HCT116 (cell line): ENCODE results near the gene SDCCAG8. TPM values are rescaled to one million over a fixed set of nuclear protein-coding genes. Genes with fewer than 3 reads are reported as not detected.

Source experiments
- ATAC-seq: fragments of 200-7000 bp; cut with Tn5 transposase; 2 replicates; pipeline ENCODE4 v1.9.1; 2020; ENCODE audit warnings: mild to moderate bottlenecking, moderate library complexity
- BruUV-seq: library from RNA; stranded (reverse); fragments of 400-500 nt; replicated peaks from 2 replicates; lab custom pipeline; 2021; lab: Mats Ljungman, UMichigan
- CTCF ChIA-PET: fragments of 300-600 bp; sonication (Branson Sonifier 250); formaldehyde crosslinking; loops from one replicate; lab custom pipeline; 2021; ENCODE audit warnings: antibody characterized with exemption; lab: Charles Lee
- POLR2A ChIA-PET: fragments of 300-600, 350-600 bp; sonication (Branson Sonifier 250); formaldehyde crosslinking; loops from one replicate; lab custom pipeline; 2021; ENCODE audit warnings: antibody characterized with exemption; lab: Charles Lee
- RAD21 ChIA-PET, 2 experiments: fragments of 300-600 bp; sonication (Branson Sonifier 250); formaldehyde crosslinking; loops; one replicate each; lab custom pipeline; 2023; ENCODE audit warnings: low total read pairs in 2 of 2; ENCODE audit not compliant: uncharacterized antibody in 2 of 2, unreplicated experiment in 2 of 2, low non-redundant PET in 1 of 2; lab: Charles Lee
- DNase-seq: peaks from one replicate; pipeline ENCODE4 v3.0.0-alpha.2; 2010; ENCODE audit warnings: low read depth, low spot score
- H2AFZ ChIP-seq: fragments of 200-600 bp; shearing (Covaris generic), sonication (generic); 2 replicates; pipeline ENCODE4 v1.6.1; 2017; ENCODE audit warnings: low read depth, mixed run types, mixed read lengths, antibody characterized with exemption, low read length; ENCODE audit not compliant: poor library complexity, severe bottlenecking
- H3K27ac ChIP-seq: 2 replicates; pipeline ENCODE4 v1.5.1; 2012; ENCODE audit warnings: low read depth, low read length
- H3K27me3 ChIP-seq: fragments of 200-600 bp; sonication (generic); 2 replicates; pipeline ENCODE4 v1.6.1; 2016; ENCODE audit warnings: mixed run types, low read length, mixed read lengths; ENCODE audit not compliant: insufficient read depth
- H3K36me3 ChIP-seq, 2 experiments: fragments of 200-500 bp in 1 of 2; fragments of 200-600 bp in 1 of 2; sonication (Bioruptor generic) in 1 of 2; sonication (generic) in 1 of 2; 2 replicates each; pipeline versions ENCODE4 v1.5.1 to v1.6.1; 2014 to 2016; ENCODE audit warnings: low read length in 2 of 2, inconsistent platforms in 1 of 2, mixed read lengths in 1 of 2, mixed run types in 1 of 2; ENCODE audit not compliant: insufficient read depth in 2 of 2, control insufficient read depth in 1 of 2
- H3K4me1 ChIP-seq, 2 experiments: fragments of 200-600 bp in 1 of 2; sonication (generic) in 1 of 2; 2 replicates each; pipeline versions ENCODE4 v1.5.1 to v1.6.1; 2012 to 2017; ENCODE audit warnings: low read length in 2 of 2, inconsistent platforms in 1 of 2, mild to moderate bottlenecking in 1 of 2, mixed read lengths in 1 of 2, mixed run types in 1 of 2, moderate library complexity in 1 of 2; ENCODE audit not compliant: insufficient read depth in 2 of 2, control insufficient read depth in 1 of 2
- H3K4me2 ChIP-seq: fragments of 200-600 bp; sonication (generic); 2 replicates; pipeline ENCODE4 v1.6.1; 2017; ENCODE audit warnings: mixed run types, low read length, mixed read lengths
- H3K4me3 ChIP-seq, 2 experiments: fragments of 200-600 bp in 1 of 2; sonication (generic) in 1 of 2; replicated peaks in 1 of 2; 2 replicates each; pipeline ENCODE4 v1.5.1; 2011 to 2016; ENCODE audit warnings: low read length in 2 of 2, control low read depth in 1 of 2, low read depth in 1 of 2, mild to moderate bottlenecking in 1 of 2, mixed read lengths in 1 of 2, mixed run types in 1 of 2
- H3K79me2 ChIP-seq: fragments of 200-600 bp; sonication (generic); 2 replicates; pipeline ENCODE4 v1.6.1; 2017; ENCODE audit warnings: mild to moderate bottlenecking, mixed run types, low read length, moderate library complexity, mixed read lengths; ENCODE audit not compliant: insufficient read depth
- H3K9ac ChIP-seq: fragments of 200-600 bp; sonication (generic); 2 replicates; pipeline ENCODE4 v1.6.1; 2016; ENCODE audit warnings: low read length, mixed read lengths
- H3K9me2 ChIP-seq: fragments of 200-600 bp; sonication (generic), shearing (Covaris generic); 2 replicates; pipeline ENCODE4 v1.6.1; 2017; ENCODE audit warnings: mixed run types, mild to moderate bottlenecking, moderate library complexity; ENCODE audit not compliant: insufficient read depth
- H3K9me3 ChIP-seq, 2 experiments: fragments of 200-500 bp in 1 of 2; fragments of 200-600 bp in 1 of 2; sonication (Bioruptor generic) in 1 of 2; sonication (generic) in 1 of 2; 2 replicates each; pipeline ENCODE4 v1.6.1; 2014 to 2017; ENCODE audit warnings: low read length in 2 of 2, mixed read lengths in 2 of 2, inconsistent platforms in 1 of 2, low read depth in 1 of 2, mild to moderate bottlenecking in 1 of 2, mixed run types in 1 of 2, moderate library complexity in 1 of 2; ENCODE audit not compliant: control insufficient read depth in 1 of 2, insufficient read depth in 1 of 2
- H4K20me1 ChIP-seq: fragments of 200-600 bp; sonication (generic), shearing (Covaris generic); 2 replicates; pipeline ENCODE4 v1.6.1; 2017; ENCODE audit warnings: mixed run types, mild to moderate bottlenecking, moderate library complexity; ENCODE audit not compliant: insufficient read depth
- CTCF ChIP-seq, 3 experiments: fragments of 200-600 bp in 1 of 3; sonication (generic) in 1 of 3; IDR thresholded peaks in 2 of 3; conservative IDR thresholded peaks in 1 of 3; 2 replicates each; pipeline ENCODE4 v1.5.1; 2012 to 2017; ENCODE audit warnings: low read depth in 2 of 3, low read length in 2 of 3, antibody characterized with exemption in 1 of 3, borderline replicate concordance in 1 of 3, control low read depth in 1 of 3, mild to moderate bottlenecking in 1 of 3, mixed read lengths in 1 of 3, mixed run types in 1 of 3, moderate library complexity in 1 of 3; ENCODE audit not compliant: insufficient read depth in 1 of 3
- POLR2A ChIP-seq: IDR thresholded peaks from 2 replicates; pipeline ENCODE4 v1.7.0; 2011; ENCODE audit warnings: borderline replicate concordance; ENCODE audit not compliant: insufficient read depth, insufficient read length; ENCODE audit errors: extremely low read depth
- POLR2AphosphoS5 ChIP-seq: IDR thresholded peaks from 2 replicates; pipeline ENCODE4 v1.6.1; 2011; ENCODE audit warnings: mild to moderate bottlenecking, low read depth, low read length, moderate library complexity
- TCF7L2 ChIP-seq: IDR thresholded peaks from 2 replicates; pipeline ENCODE4 v1.7.0; 2011; ENCODE audit warnings: borderline replicate concordance, inconsistent platforms; ENCODE audit not compliant: insufficient read depth, insufficient read length; ENCODE audit errors: extremely low read depth
- YY1 ChIP-seq: IDR thresholded peaks from 2 replicates; pipeline ENCODE4 v1.6.1; 2011; ENCODE audit warnings: low read length, low read depth, moderate library complexity, mild to moderate bottlenecking; ENCODE audit not compliant: insufficient replicate concordance; ENCODE audit errors: extremely low read depth
- intact Hi-C: fragments of 100-400 bp; cut with micrococcal nuclease; formaldehyde crosslinking; loops from 2 replicates; pipeline ENCODE4 v1.10.0; 2022
- total RNA-seq: library from RNA; stranded (reverse); gene quantifications from one replicate; pipeline ENCODE4 v1.2.1, GENCODE V29; 2021; ENCODE audit not compliant: unreplicated experiment

SDCCAG8 gene
- total RNA-seq, 1 experiment from 2014 or later: 38.2 TPM

DNA sequence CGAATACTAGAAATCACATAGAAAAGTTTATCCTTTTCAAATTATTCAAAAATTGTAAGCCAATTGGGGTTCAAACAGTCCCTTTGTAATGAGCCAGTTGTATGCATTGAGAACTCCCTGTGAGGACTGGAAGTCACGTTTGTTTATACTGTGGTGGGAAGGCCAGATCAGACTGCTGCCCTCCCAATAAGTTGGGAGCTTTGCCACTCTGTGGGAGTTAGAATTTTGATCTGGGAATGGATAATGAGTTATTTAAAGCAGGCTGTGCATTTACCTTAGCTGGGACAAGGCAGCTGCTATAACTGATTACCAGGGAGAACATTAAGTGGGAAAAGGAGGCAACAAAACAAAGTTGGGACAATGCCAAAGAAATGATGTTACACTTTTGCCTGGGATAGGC, 178.8 kb downstream of the SDCCAG8 start:
- TF ChIP-seq TCF7L2: no peak
- no peak for DNase-seq
- Histone ChIP-seq H3K36me3 (no peaks in the 10 kb centered on the region), H3K27me3 (no peaks in the 10 kb centered on the region), H2AFZ (no peak overlapping the region), H3K4me2 (no peak overlapping the region), H3K79me2 (no peaks in the 10 kb centered on the region), H3K9ac (no peak overlapping the region), H4K20me1 (no peaks in the 10 kb centered on the region), H3K4me1 (no peaks in the 10 kb centered on the region), H3K4me3 (no peak overlapping the region), H3K27ac (no peak overlapping the region), H3K9me3 (no peaks in the 10 kb centered on the region), H3K9me2 (no peaks in the 10 kb centered on the region)
- ChIA-PET RAD21 (no interaction called here), POLR2A (no interaction called here), CTCF (no interaction called here)
- intact Hi-C loops: no loop called here
- no TSS peak for BruUV-seq
- no peak for ATAC-seq

GRCh38 chr1:243435836-243436235, 180.0 kb downstream of the SDCCAG8 start:
- no peak overlapping the region for H2AFZ ChIP-seq
- CTCF ChIA-PET: no interaction called here

More at GRCh38 chr1:243435836-243436235, 180.0 kb downstream of the SDCCAG8 start:
- H3K36me3 ChIP-seq: no peaks in the 10 kb centered on the region
- intact Hi-C loops: no loop called here
- peak in 1 of 3 experiments; percentile 30; a peak in 1 of 6 replicates for TF ChIP-seq CTCF (IDR thresholded peaks at IDR 0.05 in 2 of 3, conservative IDR thresholded peaks at IDR 0.05 in 1 of 3; ENCODE audit: borderline replicate concordance in 1 of 3, insufficient read depth in 1 of 3, low read depth in 2 of 3, low read length in 2 of 3)
- no peak for TF ChIP-seq POLR2A
- no peak for TF ChIP-seq POLR2AphosphoS5
- TF ChIP-seq YY1: no peak
- ChIA-PET POLR2A (no interaction called here), RAD21 (no interaction called here)
- no peak overlapping the region for H3K27ac ChIP-seq
- H3K4me3 ChIP-seq: no peak overlapping the region
- no peaks in the 10 kb centered on the region for H3K79me2 ChIP-seq
- H3K4me2 ChIP-seq: no peak overlapping the region
- no peaks in the 10 kb centered on the region for H3K27me3 ChIP-seq
- H3K9ac ChIP-seq: no peak overlapping the region
- DNase-seq (no peak), ATAC-seq (0 out of 2 replicates have a peak, but pooled peaks have one; percentile 42)
- no peaks in the 10 kb centered on the region for H3K9me2 ChIP-seq
- no peaks in the 10 kb centered on the region for H3K4me1 ChIP-seq
- H3K9me3 ChIP-seq: no peaks in the 10 kb centered on the region
- no TSS peak for BruUV-seq
- no peaks in the 10 kb centered on the region for H4K20me1 ChIP-seq
